ENCODE measurements around the gene ZNF385A. TPM values are rescaled to one million over a fixed set of nuclear protein-coding genes. Genes with fewer than 3 reads are reported as not detected.

The ZNF385A gene
- total RNA-seq, 2 experiments from 2014 or later: 1.4 to 2.0 TPM

GRCh38 chr12:54371328-54372112 is 13.0 kb downstream of the ZNF385A start:
- Mint-ChIP-seq H3K27ac (peak overlapping the region; percentile 28), H3K27me3 (peaks cover 2% of the 10 kb centered on the region), H3K4me1 (peaks cover 28% of the 10 kb centered on the region), H3K9me3 (no peaks in the 10 kb centered on the region), H3K4me3 (no peak overlapping the region), H3K36me3 (no peaks in the 10 kb centered on the region)
- ATAC-seq (ENCODE audit: low read depth) (no peak), DNase-seq (no peak)
- POLR2A ChIA-PET: interaction anchor here (1.0 kb wide), 1 partner anchor 84 kb away, joined by 3 read pairs; no protein-coding TSS in a partner anchor

- no peak overlapping the region for H3K27ac Mint-ChIP-seq
- no peaks in the 10 kb centered on the region for H3K36me3 Mint-ChIP-seq
- no peak overlapping the region for H3K4me3 Mint-ChIP-seq
- POLR2A ChIA-PET: interaction anchor here (0.9 to 1.3 kb wide), 2 partner anchors 8 to 9 kb away, joined by 3 to 4 read pairs; no protein-coding TSS in a partner anchor
- H3K27me3 Mint-ChIP-seq: peaks cover 2% of the 10 kb centered on the region
- ATAC-seq (ENCODE audit: low read depth) (no peak), DNase-seq (no peak)
- peaks cover 28% of the 10 kb centered on the region for H3K4me1 Mint-ChIP-seq
- H3K9me3 Mint-ChIP-seq: no peaks in the 10 kb centered on the region
Observed at GRCh38 chr12:54370171-54370730, 14.3 kb downstream of the ZNF385A start.

- Mint-ChIP-seq H3K4me3 (no peak overlapping the region), H3K27me3 (peaks cover 2% of the 10 kb centered on the region), H3K4me1 (peaks cover 32% of the 10 kb centered on the region), H3K36me3 (no peaks in the 10 kb centered on the region), H3K9me3 (no peaks in the 10 kb centered on the region), H3K27ac (no peak overlapping the region)
- no peak for DNase-seq
- POLR2A ChIA-PET: interaction anchor here (1.3 kb wide), 1 partner anchor 10 kb away, joined by 4 read pairs; no protein-coding TSS in a partner anchor
- ATAC-seq (ENCODE audit: low read depth): no peak
Observed at GRCh38 chr12:54369597-54370131, 14.9 kb downstream of the ZNF385A start.

GRCh38 chr12:54368709-54369596 is 15.6 kb downstream of the ZNF385A start:
- POLR2A ChIA-PET: interaction anchor here (1.1 to 1.2 kb wide), 3 partner anchors 33 to 88 kb away, joined by 3 to 4 read pairs (median 4); partner anchors contain the start of gene HNRNPA1
- no peaks in the 10 kb centered on the region for H3K9me3 Mint-ChIP-seq
- H3K27me3 Mint-ChIP-seq: peaks cover 2% of the 10 kb centered on the region
- ATAC-seq (ENCODE audit: low read depth) (peak; percentile 82), DNase-seq (peak; percentile 91)
- H3K36me3 Mint-ChIP-seq: no peaks in the 10 kb centered on the region
- H3K4me1 Mint-ChIP-seq: peaks cover 38% of the 10 kb centered on the region
- H3K4me3 Mint-ChIP-seq: peak overlapping the region; percentile 1
- H3K27ac Mint-ChIP-seq: no peak overlapping the region

- peak overlapping the region; percentile 1 for H3K4me3 Mint-ChIP-seq
- H3K27me3 Mint-ChIP-seq: peaks cover 2% of the 10 kb centered on the region
- H3K27ac Mint-ChIP-seq: no peak overlapping the region
- no peaks in the 10 kb centered on the region for H3K36me3 Mint-ChIP-seq
- POLR2A ChIA-PET: interaction anchor here (0.5 to 1.2 kb wide), 4 partner anchors 32 to 87 kb away, joined by 3 to 4 read pairs (median 4); partner anchors contain the start of gene HNRNPA1
- H3K4me1 Mint-ChIP-seq: peaks cover 42% of the 10 kb centered on the region
- no peak for ATAC-seq (ENCODE audit: low read depth)
- no peaks in the 10 kb centered on the region for H3K9me3 Mint-ChIP-seq
- DNase-seq: no peak
Observed at GRCh38 chr12:54368025-54368708, 16.4 kb downstream of the ZNF385A start.

GRCh38 chr12:54364413-54364812 is 20.1 kb downstream of the ZNF385A start, which contains the start of gene GPR84:
Gene GPR84 (minus strand): TSS chr12:54364486. CDS start chr12:54363851, 635 bp downstream.
- Mint-ChIP-seq H3K4me3 (peak within 1 kb of the TSS; percentile 76), H3K4me1 (peaks cover 43% of the 10 kb centered on the region), H3K36me3 (no peaks in the 10 kb centered on the region), H3K27me3 (peaks cover 2% of the 10 kb centered on the region), H3K27ac (peak within 1 kb of the TSS; percentile 86), H3K9me3 (no peaks in the 10 kb centered on the region)
- POLR2A ChIA-PET: no interaction called here
- DNase-seq: no peak
- peak; percentile 64 for ATAC-seq (ENCODE audit: low read depth)

GRCh38 chr12:54363618-54364017 is 20.9 kb downstream of the ZNF385A start:
- ATAC-seq (ENCODE audit: low read depth): no peak
- H3K4me1 Mint-ChIP-seq: peaks cover 39% of the 10 kb centered on the region
- peaks cover 2% of the 10 kb centered on the region for H3K27me3 Mint-ChIP-seq
- peak overlapping the region; percentile 86 for H3K27ac Mint-ChIP-seq
- no peaks in the 10 kb centered on the region for H3K36me3 Mint-ChIP-seq
- peak overlapping the region; percentile 76 for H3K4me3 Mint-ChIP-seq
- no peak for DNase-seq
- H3K9me3 Mint-ChIP-seq: no peaks in the 10 kb centered on the region
- POLR2A ChIA-PET: interaction anchor here (1.5 kb wide), 1 partner anchor 10 kb away, joined by 7 read pairs; no protein-coding TSS in a partner anchor

GRCh38 chr12:54363047-54363446 is 21.5 kb downstream of the ZNF385A start:
- Mint-ChIP-seq H3K9me3 (no peaks in the 10 kb centered on the region), H3K27ac (peak overlapping the region; percentile 86), H3K4me3 (peak overlapping the region; percentile 76), H3K36me3 (no peaks in the 10 kb centered on the region), H3K4me1 (peaks cover 33% of the 10 kb centered on the region), H3K27me3 (peaks cover 2% of the 10 kb centered on the region)
- POLR2A ChIA-PET: interaction anchor here (1.5 kb wide), 1 partner anchor 10 kb away, joined by 7 read pairs; no protein-coding TSS in a partner anchor
- ATAC-seq (ENCODE audit: low read depth): no peak
- no peak for DNase-seq

- no peaks in the 10 kb centered on the region for H3K36me3 Mint-ChIP-seq
- peaks cover 35% of the 10 kb centered on the region for H3K4me1 Mint-ChIP-seq
- H3K27me3 Mint-ChIP-seq: no peaks in the 10 kb centered on the region
- no peak overlapping the region for H3K4me3 Mint-ChIP-seq
- peak overlapping the region; percentile 51 for H3K27ac Mint-ChIP-seq
- ATAC-seq (ENCODE audit: low read depth) (no peak), DNase-seq (peak; percentile 66)
- H3K9me3 Mint-ChIP-seq: no peaks in the 10 kb centered on the region
- POLR2A ChIA-PET: interaction anchor here (1.6 kb wide), 1 partner anchor 79 kb away, joined by 4 read pairs; no protein-coding TSS in a partner anchor
Observed at GRCh38 chr12:54360717-54361456, 23.6 kb downstream of the ZNF385A start.

GRCh38 chr12:54359762-54360351 is 24.7 kb downstream of the ZNF385A start:
- H3K9me3 Mint-ChIP-seq: no peaks in the 10 kb centered on the region

More at GRCh38 chr12:54359762-54360351, 24.7 kb downstream of the ZNF385A start:
- Mint-ChIP-seq H3K4me3 (no peak overlapping the region), H3K27me3 (no peaks in the 10 kb centered on the region), H3K4me1 (peaks cover 33% of the 10 kb centered on the region), H3K27ac (no peak overlapping the region), H3K36me3 (no peaks in the 10 kb centered on the region)
- DNase-seq: no peak
- POLR2A ChIA-PET: interaction anchor here (0.5 to 3.9 kb wide), 12 partner anchors 9 to 144 kb away, joined by 3 to 32 read pairs (median 6); partner anchors contain the start of genes CBX5, COPZ1 and HNRNPA1
- no peak for ATAC-seq (ENCODE audit: low read depth)
